Stimulated activated CD4-positive, alpha-beta T cell treated with anti-CD3 and anti-CD28 coated beads, Interleukin-1b, Interleukin-23, amount 100 ng/mL, for 24 hours (primary cell): ENCODE measurements around the gene ZNF618.
"Not testable (repeated sequence)": the region's sequence is repeated elsewhere in the genome, so short reads cannot be mapped to it uniquely, and the experiment has no call there.

Experiments used
- DNase-seq, 4 experiments: peaks; one replicate each; pipeline ENCODE4 v3.0.0-alpha.2; 2020; ENCODE audit warnings: low read depth in 4 of 4, low spot score in 1 of 4

Gene ZNF618

DNA sequence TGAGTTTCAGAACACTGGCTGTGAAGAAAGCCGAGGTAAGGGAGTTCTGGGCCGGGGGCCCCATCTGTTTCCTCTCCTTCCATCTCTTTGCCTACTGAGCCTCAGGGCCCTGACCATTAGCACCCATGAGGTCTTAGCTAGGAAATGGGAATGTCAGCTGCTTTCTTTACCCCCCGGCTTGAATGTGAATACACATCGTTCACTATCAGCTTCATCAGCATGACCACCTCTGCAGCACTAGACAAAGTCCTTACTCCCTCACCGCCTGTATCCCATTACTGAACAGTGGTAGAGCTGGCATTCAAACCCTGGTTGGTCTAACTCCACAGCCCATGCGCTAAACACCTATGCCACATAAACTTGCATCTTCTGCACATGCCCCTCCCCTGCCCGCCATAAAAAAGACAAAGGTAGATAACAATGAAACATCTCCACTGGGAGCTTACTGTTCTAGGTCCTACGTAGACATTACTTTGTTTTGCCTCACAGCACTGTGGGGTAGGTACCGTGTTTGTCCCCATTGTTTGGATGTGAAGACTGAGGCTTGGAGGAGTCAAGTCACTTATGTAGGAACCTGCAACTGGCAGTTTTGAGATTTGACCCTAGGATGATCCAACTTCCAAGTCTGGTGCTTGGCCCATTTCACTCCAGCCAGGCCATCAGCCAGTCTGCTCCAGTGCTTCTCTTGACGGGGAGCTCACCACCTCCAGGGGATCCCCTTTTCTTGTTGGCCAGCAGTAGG lies 108.7 kb downstream of the ZNF618 start:
- DNase-seq, result no peak

DNA sequence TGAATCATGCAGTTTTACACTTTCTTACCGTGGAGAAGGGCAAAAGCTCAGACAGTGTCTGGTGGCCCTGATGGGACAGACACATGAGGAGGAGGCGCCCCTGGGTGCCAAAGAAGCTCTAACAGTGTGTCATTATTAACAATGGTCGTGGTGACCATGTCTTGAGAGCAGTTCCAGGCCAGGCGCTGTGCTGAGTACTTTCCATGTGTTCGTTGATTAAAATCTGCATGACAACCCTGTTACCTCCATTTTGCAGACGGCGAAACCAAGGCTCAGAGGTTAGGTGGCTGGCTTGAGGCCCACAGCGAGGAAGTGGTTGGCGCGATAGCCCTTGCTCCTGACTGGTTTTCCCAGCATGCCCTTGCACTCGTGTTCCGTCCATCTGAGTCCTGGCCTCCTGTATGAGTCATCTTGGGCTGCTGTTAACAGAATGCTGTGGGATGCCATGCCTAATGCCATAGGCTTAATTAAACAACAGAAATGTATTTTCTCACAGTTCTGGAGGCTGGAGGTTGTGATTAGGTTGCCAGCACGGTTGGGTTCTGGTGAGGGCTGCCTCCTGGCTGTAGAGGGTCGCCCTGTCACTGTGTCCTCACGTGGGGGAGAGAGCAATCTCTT lies 110.0 kb downstream of the ZNF618 start:
- DNase-seq, result no peak

DNA sequence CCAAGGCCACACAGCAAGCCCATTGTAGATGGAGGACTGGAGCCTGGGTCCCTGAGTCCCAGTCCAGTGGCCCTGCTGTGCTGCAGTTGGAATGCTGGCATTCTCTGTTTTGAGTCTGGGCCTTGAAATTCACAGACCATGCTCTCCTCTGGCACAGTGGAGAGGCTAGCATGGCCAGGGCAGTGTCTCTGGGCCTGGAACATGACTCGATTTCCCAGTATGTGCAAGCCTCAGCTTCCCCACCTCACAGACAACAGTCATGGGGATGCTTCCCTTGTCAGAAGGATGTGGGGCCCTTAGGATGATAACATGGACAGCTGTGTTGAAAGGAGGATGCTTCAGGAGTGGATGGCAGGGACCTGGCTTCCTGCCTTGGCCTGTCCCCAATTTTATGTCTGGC lies 110.8 kb downstream of the ZNF618 start:
- no peak for DNase-seq

DNA sequence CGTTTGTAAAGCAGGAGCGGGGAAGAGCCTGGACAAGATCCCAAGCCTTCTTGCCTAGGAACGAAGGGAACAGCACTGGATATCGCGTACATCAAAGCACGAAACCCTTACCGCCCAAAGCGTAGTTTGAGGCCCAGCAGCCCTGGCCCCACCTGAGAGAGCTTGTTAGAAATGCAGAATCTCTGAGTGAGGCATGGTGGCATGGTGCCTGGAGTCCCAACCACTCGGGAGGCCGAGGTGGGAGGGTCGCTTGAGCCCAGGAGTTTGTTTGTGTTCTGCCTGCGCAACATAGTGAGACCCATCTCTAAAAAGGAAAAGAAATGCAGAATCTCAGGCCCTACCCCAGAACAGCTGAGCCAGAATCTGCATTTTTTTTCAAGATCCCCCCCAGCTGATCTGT lies 111.4 kb downstream of the ZNF618 start:
- DNase-seq, result no peak

DNA sequence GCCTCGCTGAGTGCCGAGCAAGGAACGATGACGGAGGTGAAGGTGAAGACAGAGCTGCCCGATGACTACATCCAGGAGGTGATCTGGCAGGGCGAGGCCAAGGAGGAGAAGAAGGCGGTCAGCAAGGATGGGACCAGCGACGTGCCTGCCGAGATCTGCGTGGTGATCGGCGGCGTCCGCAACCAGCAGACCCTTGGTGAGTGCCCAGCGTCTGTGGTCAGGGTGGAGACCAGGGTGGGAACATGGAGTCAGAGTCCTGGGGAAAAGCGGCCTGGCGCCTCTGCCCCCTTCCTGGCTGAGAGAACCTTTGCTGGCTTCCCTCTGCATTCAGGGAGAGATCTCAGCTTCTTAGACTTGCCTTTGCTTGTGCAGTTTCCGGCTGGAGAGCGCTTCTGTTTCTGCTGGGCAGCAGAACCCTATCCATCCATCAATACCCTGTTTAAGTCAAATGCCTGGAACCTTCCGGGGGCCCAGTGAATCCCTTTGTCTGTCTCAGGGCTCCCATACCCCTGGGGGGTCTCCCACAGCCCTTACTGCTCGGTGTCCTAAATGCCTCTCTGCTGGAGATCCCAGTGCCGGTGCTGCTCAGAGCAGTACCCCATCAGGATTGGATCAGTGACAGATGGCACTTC lies 112.4 kb downstream of the ZNF618 start:
- DNase-seq, result no peak

DNA sequence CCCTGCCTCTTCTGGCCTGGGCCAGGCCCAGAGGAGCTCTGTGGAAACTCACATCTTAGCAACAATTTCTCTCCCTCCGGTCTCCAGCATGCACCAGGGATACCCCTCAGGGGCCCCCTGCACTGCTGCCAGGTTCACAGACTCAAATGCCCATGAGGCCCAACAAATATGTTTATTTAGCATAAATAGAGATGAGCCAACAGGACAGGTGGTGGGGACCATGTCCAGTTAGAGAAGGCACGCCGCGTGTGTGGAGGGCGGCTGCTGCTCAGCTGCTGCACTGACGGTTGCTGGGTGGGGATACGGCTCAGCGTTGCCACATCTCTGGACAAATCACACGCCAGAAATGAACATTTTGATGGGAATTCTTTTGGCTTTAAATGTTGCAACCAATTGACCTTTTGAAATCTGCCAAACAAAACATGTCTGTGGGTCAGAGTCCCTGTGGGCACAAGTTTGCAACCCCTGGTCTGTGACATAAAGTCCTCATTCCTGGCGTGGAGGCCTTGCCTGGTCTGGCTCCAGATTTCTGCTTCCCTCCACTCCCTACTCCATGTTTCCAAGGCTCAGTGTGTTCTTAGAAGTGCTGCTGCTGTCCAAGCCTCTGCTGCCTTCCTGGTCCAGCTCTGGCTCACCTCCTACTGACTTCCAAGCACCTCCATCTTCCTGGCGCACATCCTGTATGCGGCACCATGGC lies 113.1 kb downstream of the ZNF618 start:
- DNase-seq, result no peak

DNA sequence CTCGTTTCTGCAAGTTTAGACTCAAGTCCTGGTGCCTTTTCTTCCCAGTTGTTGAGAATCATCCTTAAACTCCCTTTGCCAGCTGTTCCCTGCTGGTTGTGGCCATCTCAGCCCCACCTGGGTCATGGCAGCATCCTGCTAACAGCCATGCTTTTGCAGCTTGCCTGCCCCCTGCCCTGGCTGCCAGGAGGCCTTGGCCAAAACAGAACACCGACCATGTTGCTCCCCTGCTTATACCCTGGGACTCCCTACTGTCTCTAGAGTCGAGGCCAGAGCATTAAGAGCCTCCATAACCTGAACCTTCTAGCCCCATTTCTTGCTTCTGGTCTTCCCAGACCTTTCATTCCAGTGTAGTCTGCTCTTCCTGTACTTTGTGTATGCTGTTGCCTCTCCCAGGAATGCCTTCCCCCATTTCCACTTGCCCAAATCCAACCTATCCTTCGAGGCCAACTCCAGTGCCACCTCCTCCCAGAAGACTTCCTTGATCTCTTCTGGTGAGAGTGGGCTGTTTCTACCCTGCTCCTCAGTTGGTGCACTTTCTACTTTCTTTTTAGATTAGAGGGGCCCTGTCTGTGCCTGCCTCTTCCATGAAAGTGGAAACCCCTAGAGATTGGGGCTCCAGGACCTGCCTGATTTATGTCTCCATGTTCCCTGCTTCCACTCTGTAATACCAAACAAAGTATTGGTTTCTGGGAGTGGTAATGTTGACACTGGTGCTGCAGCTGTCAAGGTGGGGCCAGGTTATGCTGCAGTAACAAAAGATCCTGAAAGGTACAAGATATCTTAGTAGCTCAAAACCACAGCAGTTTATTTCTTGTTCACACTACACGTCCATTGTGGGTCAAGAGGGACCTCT lies 113.8 kb downstream of the ZNF618 start:
- DNase-seq, result no peak

DNA sequence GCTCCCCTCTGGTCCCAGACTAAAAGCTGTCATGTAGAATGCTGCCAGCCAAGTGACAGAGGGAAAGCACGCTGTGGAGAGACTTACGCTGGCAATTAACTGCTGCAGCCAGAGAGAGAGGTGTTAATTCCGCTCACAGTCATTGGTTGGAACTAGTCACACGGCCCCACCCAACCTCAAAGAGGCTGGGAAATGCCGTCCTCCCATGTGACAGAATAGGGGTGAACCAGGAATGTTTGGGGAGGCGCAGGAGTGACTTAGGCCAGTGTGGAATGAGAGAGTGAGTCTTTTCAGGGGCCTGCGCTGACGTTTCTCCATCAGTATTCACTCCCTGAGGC lies 114.4 kb downstream of the ZNF618 start:
- no peak for DNase-seq

DNA sequence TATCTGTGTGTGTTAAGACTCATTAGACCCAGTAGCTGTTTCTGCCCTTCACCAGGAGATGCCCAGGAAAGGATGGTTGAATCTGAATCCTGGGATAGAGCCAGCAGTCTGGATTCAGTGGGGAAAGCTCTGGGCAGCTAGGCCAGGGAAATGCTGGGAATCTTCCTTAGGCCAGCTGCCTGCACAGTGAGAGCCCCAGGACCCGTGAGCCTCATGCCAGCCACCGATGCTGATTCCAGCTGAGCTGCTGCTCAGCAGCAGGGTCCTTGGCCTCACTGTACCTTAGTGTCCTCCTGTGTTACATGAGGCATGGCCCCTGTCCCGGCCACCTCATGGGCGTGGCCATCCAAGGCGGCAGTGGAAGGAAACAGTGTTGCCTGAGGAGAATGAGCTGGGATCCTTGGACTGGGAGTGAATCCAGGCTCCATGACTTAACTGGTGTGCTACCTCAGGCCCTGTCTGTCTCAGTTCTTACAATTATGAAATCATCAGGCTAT lies 114.9 kb downstream of the ZNF618 start:
- no peak for DNase-seq

DNA sequence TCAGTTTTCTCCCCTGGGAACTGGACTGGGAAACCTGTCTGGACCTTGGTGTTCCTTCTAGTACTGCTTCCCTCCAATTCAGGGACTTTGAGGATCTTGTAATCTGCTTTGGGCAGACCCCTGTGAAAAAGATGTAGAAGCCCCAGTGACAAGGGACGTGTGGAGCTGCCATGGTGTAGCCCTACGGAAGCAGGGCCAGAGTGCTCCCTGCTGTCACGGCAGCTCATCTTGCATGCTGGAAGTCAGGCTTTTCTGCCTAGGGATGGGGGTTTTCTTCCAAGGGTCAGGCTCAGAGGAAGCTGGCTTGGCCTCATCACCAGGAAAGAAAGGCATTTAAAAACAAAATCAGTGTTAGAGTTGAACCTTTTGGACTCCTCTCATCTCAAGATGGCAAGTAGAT lies 115.6 kb downstream of the ZNF618 start:
- DNase-seq, result no peak

DNA sequence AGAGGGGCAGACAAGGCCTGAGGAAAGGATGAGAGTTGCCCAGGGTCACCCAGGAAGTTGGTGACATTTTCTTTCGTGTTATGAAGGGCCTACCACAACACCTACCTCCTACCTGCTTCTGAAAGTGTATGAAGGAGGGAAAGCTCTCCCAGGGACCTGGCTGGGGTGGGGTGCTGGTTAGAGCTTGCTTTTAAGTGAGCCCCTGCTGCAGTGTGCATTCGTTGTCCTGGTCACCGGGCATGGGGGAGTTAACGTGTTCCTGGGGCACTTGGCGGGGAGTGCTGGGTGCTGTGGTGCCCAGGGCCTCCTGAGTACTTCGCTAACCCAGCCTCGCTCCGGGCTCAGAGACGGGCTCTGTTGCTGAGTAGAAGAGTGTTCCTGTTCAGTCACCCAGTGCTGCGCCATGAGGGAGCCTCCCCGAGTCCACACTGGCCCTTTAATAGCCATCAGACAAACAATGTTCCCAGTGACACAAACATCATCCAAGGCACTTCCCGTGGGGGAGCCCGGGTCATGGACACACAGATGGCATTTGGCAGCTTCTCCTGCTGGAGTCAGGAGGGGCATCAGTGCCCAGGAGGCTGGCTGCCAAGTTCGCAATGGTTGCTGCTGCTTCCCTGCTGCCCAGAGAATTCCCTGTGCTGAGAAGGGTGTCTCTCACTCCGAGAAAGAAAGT lies 116.3 kb downstream of the ZNF618 start:
- no peak for DNase-seq

DNA sequence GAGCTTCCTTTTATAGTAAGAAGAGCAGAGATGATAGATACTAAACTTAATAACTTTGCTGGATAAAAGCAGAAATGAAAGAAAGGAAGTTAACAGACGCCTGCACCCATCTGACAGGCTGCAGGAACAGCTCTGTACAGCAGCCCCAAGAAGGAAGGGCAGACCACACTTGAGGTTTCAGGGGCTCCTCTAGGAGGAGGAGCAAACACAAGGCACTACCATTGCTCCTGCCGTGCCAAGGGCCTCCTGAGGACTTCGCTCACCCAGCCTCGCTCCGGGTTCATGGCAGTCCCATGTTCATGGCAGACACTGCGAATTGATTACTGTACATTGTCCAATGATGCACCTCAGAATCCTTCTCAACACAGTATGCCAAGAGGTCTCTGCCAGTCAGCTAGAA lies 116.9 kb downstream of the ZNF618 start:
- no peak for DNase-seq

DNA sequence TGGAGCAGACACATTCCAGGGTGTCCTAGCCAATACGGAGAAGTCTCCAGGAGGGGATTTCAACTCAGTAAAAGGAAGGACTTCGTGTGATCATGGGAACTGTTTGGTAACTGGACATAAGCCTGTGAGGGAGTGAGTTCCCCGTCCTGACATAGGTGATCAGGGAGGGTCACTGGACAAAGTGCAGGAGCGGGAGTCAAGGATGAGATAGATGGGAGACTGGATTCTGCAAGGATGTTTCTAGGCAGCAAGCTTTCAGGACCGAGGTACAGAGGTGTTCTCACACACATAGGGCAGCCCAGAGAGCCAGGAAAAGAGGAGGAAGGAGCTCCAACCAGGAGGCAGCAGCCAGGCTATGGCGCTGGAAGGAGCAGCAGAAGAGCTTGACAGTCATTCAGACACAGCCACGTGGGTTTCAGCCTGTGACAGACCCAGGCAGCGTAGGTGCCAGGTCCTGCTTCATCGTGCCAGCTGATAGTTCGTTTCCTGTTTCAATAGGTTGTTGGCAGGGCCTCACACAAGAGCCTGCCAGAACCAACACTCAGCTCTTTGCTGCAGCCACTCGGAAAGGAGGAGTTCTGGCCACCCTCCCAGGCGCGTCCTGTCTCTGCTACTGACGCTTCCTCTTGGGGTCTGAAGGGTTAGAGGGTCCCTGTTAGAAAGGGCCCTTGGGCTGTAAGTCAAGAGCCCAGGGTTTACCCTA lies 117.9 kb downstream of the ZNF618 start:
- no peak for DNase-seq

DNA sequence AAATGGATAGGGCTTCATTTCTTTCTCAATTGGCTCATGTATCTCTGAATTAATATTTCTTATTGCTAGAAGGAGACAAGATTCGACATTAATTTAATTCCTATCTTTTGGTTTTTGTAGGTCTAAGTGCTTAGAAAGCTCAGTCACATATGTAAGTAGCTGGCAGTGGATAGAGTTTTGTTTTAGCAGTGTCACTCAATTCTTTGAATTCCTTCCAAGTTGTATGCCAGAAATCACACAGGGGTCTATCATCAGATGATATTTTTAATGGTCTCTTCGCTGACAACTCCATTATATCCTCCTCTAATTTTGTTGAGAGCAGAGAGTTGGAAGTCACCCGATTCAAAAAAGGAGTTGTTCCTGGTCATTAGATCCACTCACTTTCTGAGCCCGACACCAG lies 119.3 kb downstream of the ZNF618 start:
- DNase-seq, result no peak

DNA sequence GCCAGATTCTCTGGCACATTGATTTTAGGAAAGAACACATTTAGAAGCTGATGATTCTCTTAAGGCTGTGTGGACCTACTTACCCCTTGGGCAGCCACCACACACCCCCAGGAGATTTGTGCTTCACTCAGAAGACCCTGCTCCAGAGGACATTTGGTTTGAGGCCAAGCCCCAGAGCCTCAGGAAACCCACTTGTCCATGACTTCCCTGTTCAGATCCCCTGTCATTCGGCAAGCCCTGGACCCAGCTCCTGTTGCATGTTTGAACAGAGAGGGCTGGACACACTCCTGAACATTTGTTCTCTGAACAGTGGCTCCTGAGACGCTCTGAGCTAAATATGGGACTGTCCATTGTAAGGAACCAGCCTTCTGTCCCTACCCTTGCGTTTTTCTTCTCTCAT lies 119.9 kb downstream of the ZNF618 start:
- no peak for DNase-seq

DNA sequence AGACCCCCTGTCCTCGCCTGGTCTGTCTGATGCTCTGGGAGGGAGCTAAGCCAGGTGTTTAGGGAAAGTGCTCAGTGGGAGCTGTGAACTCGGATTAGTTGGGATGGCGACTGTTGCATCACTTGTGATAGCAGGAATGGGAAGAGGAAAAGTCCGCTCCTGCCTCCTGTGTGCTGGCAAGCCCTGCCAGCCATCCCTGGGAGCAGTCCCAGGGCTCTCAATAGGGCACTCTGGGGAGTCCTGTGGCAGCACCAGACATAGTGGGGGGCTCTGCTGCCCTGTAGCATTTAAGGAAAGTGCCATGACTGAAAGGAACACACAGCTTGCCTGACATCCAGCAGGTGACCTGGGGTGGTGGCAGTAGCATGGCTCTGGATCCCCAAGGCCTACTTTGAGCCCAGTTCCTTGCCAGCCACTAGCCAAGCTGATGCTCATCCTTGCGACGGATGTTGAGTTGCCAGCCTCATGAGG lies 120.5 kb downstream of the ZNF618 start:
- no peak for DNase-seq

DNA sequence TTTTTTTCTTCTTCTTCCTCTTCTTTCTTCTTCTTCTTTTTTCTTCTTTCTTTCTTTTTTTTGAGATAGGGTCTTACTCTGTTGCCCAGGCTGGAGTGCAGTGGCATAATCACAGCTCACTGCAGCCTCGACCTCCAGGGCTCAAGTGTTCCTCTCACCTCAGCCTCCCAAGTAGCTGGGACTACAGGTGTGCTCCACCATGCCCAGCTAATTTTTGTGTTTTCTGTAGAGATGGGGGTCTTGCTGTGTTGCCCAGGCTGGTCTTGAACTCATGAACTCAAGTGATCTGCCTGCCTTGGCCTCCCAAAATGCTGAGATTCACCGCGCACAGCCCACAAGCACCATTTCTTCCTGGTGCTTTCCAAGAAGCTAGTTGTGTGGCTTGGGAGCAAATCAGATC lies 121.0 kb downstream of the ZNF618 start:
- DNase-seq, result not testable (repeated sequence)

DNA sequence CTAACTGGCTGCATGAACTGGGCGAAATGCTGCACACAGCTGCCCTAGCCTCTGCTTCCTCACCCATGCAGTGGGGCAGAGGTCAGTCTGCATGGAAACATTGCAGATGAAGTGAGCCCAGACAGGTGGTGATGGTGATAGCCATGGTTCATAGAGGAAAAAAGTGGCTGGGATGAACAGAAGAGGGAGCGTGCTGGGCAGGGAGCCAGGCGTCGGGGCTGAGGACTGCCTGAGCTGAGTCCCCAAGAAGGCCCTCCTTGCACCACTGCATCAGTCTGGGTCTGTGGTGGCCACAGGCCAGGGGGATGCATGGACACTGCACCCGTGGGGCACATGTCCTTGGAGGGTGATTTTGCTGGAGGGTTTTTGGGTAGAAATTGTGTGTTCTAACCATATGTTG lies 121.5 kb downstream of the ZNF618 start:
- DNase-seq, result no peak

DNA sequence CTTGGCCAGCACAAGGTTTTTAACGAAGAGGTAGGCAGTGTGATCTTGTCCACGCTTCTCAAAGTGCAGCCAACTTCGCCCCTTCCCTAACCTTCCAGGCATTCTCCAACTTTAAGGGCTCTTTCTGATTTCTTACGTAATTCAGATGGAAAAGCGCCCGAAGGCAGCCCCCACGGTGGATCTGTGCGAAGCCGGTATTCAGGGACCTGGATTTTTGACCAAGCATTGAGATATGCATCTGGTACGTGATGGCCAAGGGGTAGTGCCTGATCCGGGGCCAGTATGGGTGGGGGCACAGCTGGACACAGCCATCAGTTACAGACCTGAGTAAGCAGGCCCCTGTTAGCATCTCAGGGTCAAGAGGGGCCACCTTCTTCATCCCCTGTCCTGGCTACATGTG lies 122.0 kb downstream of the ZNF618 start:
- no peak for DNase-seq
